Esophagus muscularis mucosa (tissue), 4 donors: ENCODE data around the gene SETDB2. TPM values are rescaled to one million over a fixed set of nuclear protein-coding genes. Genes with fewer than 3 reads are reported as not detected.
A peak's percentile ranks its signal among the peaks of the same experiment; 100 is the strongest.

Experiments
- DNase-seq: peaks from one replicate; pipeline ENCODE4 v3.0.0-alpha.2; 2017; ENCODE audit errors: extremely low spot score
- H3K27ac ChIP-seq, 4 donors: fragments of 200-600 bp; sonication (generic); replicated peaks in 1 of 4; 1 replicate in 3 of 4; 2 replicates in 1 of 4; pipeline ENCODE4 v1.5.1; 2016 to 2019; ENCODE audit warnings: mild to moderate bottlenecking in 1 of 4
- H3K27me3 ChIP-seq, 4 donors: fragments of 200-600 bp; sonication (generic); one replicate each; pipeline versions ENCODE4 v1.5.1 to v1.6.0; 2016 to 2019
- H3K36me3 ChIP-seq, 4 donors: fragments of 200-600 bp; sonication (generic); one replicate each; pipeline ENCODE4 v1.5.1; 2016 to 2019
- H3K4me1 ChIP-seq, 4 donors: fragments of 200-600 bp; sonication (generic); one replicate each; pipeline ENCODE4 v1.5.1; 2016 to 2019
- H3K4me3 ChIP-seq, 4 donors: fragments of 200-600 bp; sonication (generic); 1 replicate in 2 of 4; 2 replicates in 2 of 4; pipeline ENCODE4 v1.5.1; 2016 to 2019; ENCODE audit warnings: mild to moderate bottlenecking in 4 of 4, moderate library complexity in 1 of 4
- H3K9me3 ChIP-seq, 4 donors: fragments of 200-600 bp; sonication (generic); 1 replicate in 3 of 4; 2 replicates in 1 of 4; pipeline ENCODE4 v1.5.1; 2016 to 2019
- EP300 ChIP-seq: sonication (generic); formaldehyde crosslinking; IDR thresholded peaks from one replicate; pipeline ENCODE4 v1.6.1; 2017; ENCODE audit warnings: antibody characterized with exemption
- POLR2A ChIP-seq: fragments of 450-650 bp; IDR thresholded peaks from one replicate; pipeline ENCODE4 v1.6.1; 2017; ENCODE audit warnings: antibody characterized with exemption, moderate library complexity, mild to moderate bottlenecking, low read depth
- POLR2AphosphoS5 ChIP-seq, 2 donors: sonication (generic); formaldehyde crosslinking; IDR thresholded peaks; one replicate each; pipeline ENCODE4 v1.6.1; 2017; ENCODE audit warnings: antibody characterized with exemption in 2 of 2
- WGBS: methylation state at CpG from one replicate; pipeline ENCODE4 v1.1.5; 2018; 5-methylcytosine and 5-hydroxymethylcytosine counted together
- intact Hi-C: fragments of 100-400 bp; cut with DNase I; formaldehyde crosslinking; loops from one replicate; pipeline ENCODE4 v1.15.1; 2023
- total RNA-seq, 4 donors: library from RNA; depleted of rRNA; stranded (reverse); fragments of >200 nt; gene quantifications; one replicate each; pipeline versions ENCODE4 v1.1.0 to v1.2.1, GENCODE V29; 2016
- TF ChIP-seq, protein P1 (sequence below), 3 experiments: fragments of 200-600 bp in 2 of 3; fragments of 450-650 bp in 1 of 3; sonication (generic) in 2 of 3; IDR thresholded peaks; one replicate each; pipeline ENCODE4 v1.5.1; 2017 to 2019; ENCODE audit warnings: antibody characterized with exemption in 3 of 3, mild to moderate bottlenecking in 2 of 3, moderate library complexity in 1 of 3

The SETDB2 gene
- total RNA-seq, 4 donors from 2014 or later: 8.4 to 13.3 (median 9.3) TPM

DNA sequence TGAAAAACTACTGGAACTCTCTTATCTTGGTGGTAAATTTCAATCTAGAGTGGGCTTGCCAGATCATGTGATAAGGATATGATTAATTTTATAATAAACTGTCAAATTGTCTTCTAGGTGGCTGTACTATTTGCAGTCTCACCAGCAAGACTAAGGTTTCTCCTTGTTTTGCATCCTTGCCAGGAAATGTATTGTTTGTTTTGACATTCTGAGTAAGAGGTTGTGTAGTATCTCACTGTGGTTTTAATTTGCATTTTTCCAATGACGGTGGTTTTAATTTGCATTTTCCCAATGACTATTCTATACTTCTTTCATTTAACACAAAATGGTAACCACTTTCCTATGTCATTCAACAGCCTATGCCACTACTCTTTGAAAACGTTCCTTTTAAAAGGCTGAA, 2.2 kb upstream of the SETDB2 start:
- Histone ChIP-seq H3K27me3 (no peaks in the 10 kb centered on the region), H3K36me3 (no peaks in the 10 kb centered on the region), H3K4me1 (peaks cover 15 to 32% (median 30%) of the 10 kb centered on the region in 4 donors), H3K4me3 (no peak overlapping the region), H3K27ac (no peak overlapping the region), H3K9me3 (no peaks in the 10 kb centered on the region)
- intact Hi-C loops: loop anchor here (10.0 kb wide), 1 partner anchor 163 kb away; no protein-coding TSS in a partner anchor
- no peak for DNase-seq
- 88% methylated on average over 2 of the region's 2 CpGs for whole genome bisulfite sequencing
- TF ChIP-seq POLR2AphosphoS5 (IDR thresholded peaks at IDR 0.05) (no peak), POLR2A (no peak), EP300 (no peak)
- TF ChIP-seq, protein P1, sequence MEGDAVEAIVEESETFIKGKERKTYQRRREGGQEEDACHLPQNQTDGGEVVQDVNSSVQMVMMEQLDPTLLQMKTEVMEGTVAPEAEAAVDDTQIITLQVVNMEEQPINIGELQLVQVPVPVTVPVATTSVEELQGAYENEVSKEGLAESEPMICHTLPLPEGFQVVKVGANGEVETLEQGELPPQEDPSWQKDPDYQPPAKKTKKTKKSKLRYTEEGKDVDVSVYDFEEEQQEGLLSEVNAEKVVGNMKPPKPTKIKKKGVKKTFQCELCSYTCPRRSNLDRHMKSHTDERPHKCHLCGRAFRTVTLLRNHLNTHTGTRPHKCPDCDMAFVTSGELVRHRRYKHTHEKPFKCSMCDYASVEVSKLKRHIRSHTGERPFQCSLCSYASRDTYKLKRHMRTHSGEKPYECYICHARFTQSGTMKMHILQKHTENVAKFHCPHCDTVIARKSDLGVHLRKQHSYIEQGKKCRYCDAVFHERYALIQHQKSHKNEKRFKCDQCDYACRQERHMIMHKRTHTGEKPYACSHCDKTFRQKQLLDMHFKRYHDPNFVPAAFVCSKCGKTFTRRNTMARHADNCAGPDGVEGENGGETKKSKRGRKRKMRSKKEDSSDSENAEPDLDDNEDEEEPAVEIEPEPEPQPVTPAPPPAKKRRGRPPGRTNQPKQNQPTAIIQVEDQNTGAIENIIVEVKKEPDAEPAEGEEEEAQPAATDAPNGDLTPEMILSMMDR (IDR thresholded peaks at IDR 0.05): no peak

DNA sequence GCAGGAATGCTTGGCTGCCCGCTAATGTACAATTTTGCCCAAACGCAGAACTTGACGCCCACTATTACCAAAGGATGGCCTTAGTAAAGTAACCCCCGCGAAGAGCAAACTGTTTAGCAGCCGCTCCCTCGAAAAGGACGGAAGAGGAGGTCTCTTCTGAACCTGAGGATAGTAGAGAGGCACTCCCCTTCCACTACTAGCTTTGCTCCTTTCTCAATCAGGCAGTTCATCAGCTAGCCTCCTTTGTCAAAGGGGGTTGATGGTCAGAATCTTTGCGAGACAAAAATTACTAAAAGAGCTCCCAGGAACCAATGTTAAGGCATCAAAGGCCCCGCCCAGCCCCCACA, 744 bp upstream of the SETDB2 start:
- DNase-seq: no peak
- H3K27ac ChIP-seq: peak overlapping the region; percentile 92 to 99 (median 96)
- H3K27me3 ChIP-seq: no peaks in the 10 kb centered on the region
- intact Hi-C loops: loop anchor here (10.0 kb wide), 1 partner anchor 161 kb away; no protein-coding TSS in a partner anchor
- TF ChIP-seq EP300 (no peak), POLR2A (no peak), POLR2AphosphoS5 (IDR thresholded peaks at IDR 0.05) (no peak)
- TF ChIP-seq, protein P1 (IDR thresholded peaks at IDR 0.05): no peak
- 8% methylated on average over 10 of the region's 10 CpGs for WGBS
- H3K36me3 ChIP-seq: no peaks in the 10 kb centered on the region
- H3K9me3 ChIP-seq: no peaks in the 10 kb centered on the region
- H3K4me3 ChIP-seq: peak overlapping the region; percentile 79 to 91 (median 80)
- peaks cover 18 to 45% (median 43%) of the 10 kb centered on the region in 4 donors for H3K4me1 ChIP-seq

DNA sequence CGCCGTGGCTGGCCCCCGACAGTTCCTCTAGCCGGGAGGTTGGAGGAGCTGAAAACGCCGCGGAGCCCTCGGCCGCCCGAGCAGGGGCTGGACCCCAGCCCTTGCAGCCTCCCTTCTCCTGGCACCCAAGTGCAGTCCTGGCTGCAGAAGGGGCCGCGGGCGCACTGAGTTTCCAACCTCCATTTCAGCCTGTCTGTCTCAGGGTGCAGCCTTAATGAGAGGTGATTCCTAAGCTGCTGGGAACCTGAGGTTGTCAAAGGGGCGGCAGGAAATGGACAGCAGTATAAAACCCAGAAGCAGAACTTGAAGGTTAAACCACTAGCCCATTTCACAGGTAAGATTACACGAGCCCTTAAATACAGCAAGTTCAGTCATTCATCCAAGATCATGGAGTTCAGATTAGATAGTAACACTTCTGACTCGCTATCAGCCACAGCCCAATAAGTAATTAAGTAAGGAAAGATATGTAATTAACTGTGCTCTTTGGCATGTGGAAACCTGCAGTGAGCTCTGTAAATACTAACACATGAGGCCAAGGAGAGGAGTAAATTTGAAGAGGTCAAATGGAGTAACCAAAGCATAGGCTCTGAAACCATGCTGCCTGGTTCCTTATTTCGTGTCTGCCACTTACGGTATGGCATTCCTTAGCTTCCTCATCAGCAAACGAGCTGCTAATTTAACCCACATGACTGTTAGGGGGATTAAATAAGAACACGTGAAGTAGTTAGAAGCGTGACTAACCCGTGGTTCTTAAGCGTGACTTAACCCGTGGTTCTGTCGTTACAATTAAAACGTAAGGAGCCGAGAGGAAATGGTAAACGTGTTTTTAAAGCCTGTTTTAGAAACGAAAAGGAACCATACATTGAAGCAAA, 686 bp downstream of the SETDB2 start:
- Histone ChIP-seq H3K4me3 (peak overlapping the region; percentile 79 to 91 (median 80)), H3K36me3 (no peaks in the 10 kb centered on the region), H3K9me3 (no peaks in the 10 kb centered on the region), H3K27me3 (no peaks in the 10 kb centered on the region), H3K27ac (peak overlapping the region; percentile 93 to 99 (median 96)), H3K4me1 (peaks cover 19 to 53% (median 47%) of the 10 kb centered on the region in 4 donors)
- no peak for TF ChIP-seq EP300
- peak; percentile 16 for TF ChIP-seq POLR2A
- peak; percentile 63 to 70 for TF ChIP-seq POLR2AphosphoS5 (IDR thresholded peaks at IDR 0.05)
- TF ChIP-seq, protein P1 (IDR thresholded peaks at IDR 0.05): no peak
- intact Hi-C loops: loop anchor here (10.0 kb wide), 1 partner anchor 160 kb away; no protein-coding TSS in a partner anchor
- 3% methylated on average over 16 of the region's 29 CpGs for whole genome bisulfite sequencing
- no peak for DNase-seq

DNA sequence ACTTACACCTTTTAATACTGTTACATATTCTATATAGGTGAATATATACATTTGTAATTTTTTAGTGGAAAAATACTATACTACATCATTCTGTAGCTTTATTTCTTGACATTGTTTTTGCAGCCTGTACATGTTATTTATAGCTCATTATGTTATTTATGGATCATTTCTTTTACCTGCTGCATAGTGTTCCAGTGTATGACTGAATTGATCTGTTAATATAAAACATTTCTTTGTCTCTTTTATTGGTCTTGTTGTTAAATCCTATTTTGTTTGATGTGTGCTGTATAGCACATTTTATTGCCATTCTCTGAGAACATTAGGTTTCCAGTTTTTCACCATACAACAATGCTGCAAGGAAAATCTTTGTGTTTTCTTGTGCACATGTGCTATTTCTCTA, 2.4 kb downstream of the SETDB2 start:
- Histone ChIP-seq H3K27ac (peak overlapping the region; percentile 93 to 99 (median 96)), H3K4me3 (no peak overlapping the region), H3K9me3 (no peaks in the 10 kb centered on the region), H3K27me3 (no peaks in the 10 kb centered on the region), H3K36me3 (no peaks in the 10 kb centered on the region), H3K4me1 (peaks cover 19 to 60% (median 47%) of the 10 kb centered on the region in 4 donors)
- TF ChIP-seq, protein P1 (IDR thresholded peaks at IDR 0.05): no peak
- TF ChIP-seq POLR2AphosphoS5 (IDR thresholded peaks at IDR 0.05) (no peak), POLR2A (no peak), EP300 (no peak)
- intact Hi-C loops: loop anchor here (10.0 kb wide), 1 partner anchor 158 kb away; no protein-coding TSS in a partner anchor
- no peak for DNase-seq
